ENCODE results near the gene MTFR1L.

Gene MTFR1L

GRCh38 chr1:25790472-25790871 lies 29.3 kb upstream of the MTFR1L start:
- no peak for DNase-seq (ENCODE audit: low read depth)

- DNase-seq (ENCODE audit: low read depth): no peak
These were observed 27.6 kb upstream of the MTFR1L start for GRCh38 chr1:25792115-25792514.

- DNase-seq (ENCODE audit: low read depth): no peak
These were observed 26.1 kb upstream of the MTFR1L start for GRCh38 chr1:25793585-25794170.

GRCh38 chr1:25794325-25794724 lies 25.4 kb upstream of the MTFR1L start:
- DNase-seq (ENCODE audit: low read depth): no peak

- DNase-seq (ENCODE audit: low read depth): no peak
These were observed 24.5 kb upstream of the MTFR1L start for GRCh38 chr1:25795211-25795610.

GRCh38 chr1:25795946-25796810 lies 23.6 kb upstream of the MTFR1L start:
- DNase-seq (ENCODE audit: low read depth): no peak

- DNase-seq (ENCODE audit: low read depth): peak; percentile 71
These were observed 22.8 kb upstream of the MTFR1L start for GRCh38 chr1:25796811-25797458.

- DNase-seq (ENCODE audit: low read depth): no peak
These were observed 21.8 kb upstream of the MTFR1L start for GRCh38 chr1:25797939-25798338.

- no peak for DNase-seq (ENCODE audit: low read depth)
These were observed 20.9 kb upstream of the MTFR1L start for GRCh38 chr1:25798666-25799351.

GRCh38 chr1:25799352-25799934 lies 20.3 kb upstream of the MTFR1L start:
- no peak for DNase-seq (ENCODE audit: low read depth)

- DNase-seq (ENCODE audit: low read depth): no peak
These were observed 19.6 kb upstream of the MTFR1L start, which contains the start of gene SELENON for GRCh38 chr1:25799935-25800702. SELENON (plus strand) TSS chr1:25800193; CDS start chr1:25800231, 38 bp downstream.

GRCh38 chr1:25800703-25801377 lies 18.9 kb upstream of the MTFR1L start:
- DNase-seq (ENCODE audit: low read depth): no peak

GRCh38 chr1:25802915-25803314 lies 16.8 kb upstream of the MTFR1L start:
- DNase-seq (ENCODE audit: low read depth): no peak

- DNase-seq (ENCODE audit: low read depth): no peak
These were observed 16.4 kb upstream of the MTFR1L start for GRCh38 chr1:25803368-25803767.

- no peak for DNase-seq (ENCODE audit: low read depth)
These were observed 15.3 kb upstream of the MTFR1L start for GRCh38 chr1:25804244-25804963.

GRCh38 chr1:25804964-25805862 lies 14.5 kb upstream of the MTFR1L start:
- no peak for DNase-seq (ENCODE audit: low read depth)

- DNase-seq (ENCODE audit: low read depth): no peak
These were observed 13.9 kb upstream of the MTFR1L start for GRCh38 chr1:25805863-25806225.

- DNase-seq (ENCODE audit: low read depth): no peak
These were observed 13.3 kb upstream of the MTFR1L start for GRCh38 chr1:25806418-25806817.
